ENCODE measurements around the gene ZNF565.

- no peak for TF ChIP-seq FOSL1 (IDR thresholded peaks at IDR 0.05; ENCODE audit: low read depth)
- TF ChIP-seq, protein P1, sequence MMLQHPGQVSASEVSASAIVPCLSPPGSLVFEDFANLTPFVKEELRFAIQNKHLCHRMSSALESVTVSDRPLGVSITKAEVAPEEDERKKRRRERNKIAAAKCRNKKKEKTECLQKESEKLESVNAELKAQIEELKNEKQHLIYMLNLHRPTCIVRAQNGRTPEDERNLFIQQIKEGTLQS (IDR thresholded peaks at IDR 0.05), result no peak
- TF ChIP-seq CEBPB (IDR thresholded peaks at IDR 0.05; ENCODE audit: low read depth), result no peak
- no peak for TF ChIP-seq TCF7L2 (IDR thresholded peaks at IDR 0.05; ENCODE audit: borderline replicate concordance, extremely low read depth, insufficient read depth, insufficient read length)
- TF ChIP-seq, protein P2, sequence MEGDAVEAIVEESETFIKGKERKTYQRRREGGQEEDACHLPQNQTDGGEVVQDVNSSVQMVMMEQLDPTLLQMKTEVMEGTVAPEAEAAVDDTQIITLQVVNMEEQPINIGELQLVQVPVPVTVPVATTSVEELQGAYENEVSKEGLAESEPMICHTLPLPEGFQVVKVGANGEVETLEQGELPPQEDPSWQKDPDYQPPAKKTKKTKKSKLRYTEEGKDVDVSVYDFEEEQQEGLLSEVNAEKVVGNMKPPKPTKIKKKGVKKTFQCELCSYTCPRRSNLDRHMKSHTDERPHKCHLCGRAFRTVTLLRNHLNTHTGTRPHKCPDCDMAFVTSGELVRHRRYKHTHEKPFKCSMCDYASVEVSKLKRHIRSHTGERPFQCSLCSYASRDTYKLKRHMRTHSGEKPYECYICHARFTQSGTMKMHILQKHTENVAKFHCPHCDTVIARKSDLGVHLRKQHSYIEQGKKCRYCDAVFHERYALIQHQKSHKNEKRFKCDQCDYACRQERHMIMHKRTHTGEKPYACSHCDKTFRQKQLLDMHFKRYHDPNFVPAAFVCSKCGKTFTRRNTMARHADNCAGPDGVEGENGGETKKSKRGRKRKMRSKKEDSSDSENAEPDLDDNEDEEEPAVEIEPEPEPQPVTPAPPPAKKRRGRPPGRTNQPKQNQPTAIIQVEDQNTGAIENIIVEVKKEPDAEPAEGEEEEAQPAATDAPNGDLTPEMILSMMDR (IDR thresholded peaks at IDR 0.05 in 2 of 3, conservative IDR thresholded peaks at IDR 0.05 in 1 of 3; ENCODE audit: borderline replicate concordance in 1 of 3, insufficient read depth in 1 of 3, low read depth in 2 of 3, low read length in 2 of 3), result no peak
- TF ChIP-seq POLR2A (IDR thresholded peaks at IDR 0.05; ENCODE audit: borderline replicate concordance, extremely low read depth, insufficient read depth, insufficient read length), result no peak
- no peak for TF ChIP-seq SRF (IDR thresholded peaks at IDR 0.05; ENCODE audit: low read depth)
- TF ChIP-seq EGR1 (IDR thresholded peaks at IDR 0.05; ENCODE audit: low read depth), result no peak
- no peak for TF ChIP-seq YY1 (IDR thresholded peaks at IDR 0.05; ENCODE audit: extremely low read depth, insufficient replicate concordance, low read depth, low read length)
- TF ChIP-seq ZNF274 (IDR thresholded peaks at IDR 0.05; ENCODE audit: low read depth, low read length), result no peak
Measured at GRCh38 chr19:36169084-36169760, 45.2 kb downstream of the ZNF565 start.
